ENCODE measurements around the gene MARK2. TPM values are rescaled to one million over a fixed set of nuclear protein-coding genes. Genes with fewer than 3 reads are reported as not detected.

The MARK2 gene
- total RNA-seq, 4 donors from 2014 or later: 78.3 to 87.2 (median 81.2) TPM

DNA sequence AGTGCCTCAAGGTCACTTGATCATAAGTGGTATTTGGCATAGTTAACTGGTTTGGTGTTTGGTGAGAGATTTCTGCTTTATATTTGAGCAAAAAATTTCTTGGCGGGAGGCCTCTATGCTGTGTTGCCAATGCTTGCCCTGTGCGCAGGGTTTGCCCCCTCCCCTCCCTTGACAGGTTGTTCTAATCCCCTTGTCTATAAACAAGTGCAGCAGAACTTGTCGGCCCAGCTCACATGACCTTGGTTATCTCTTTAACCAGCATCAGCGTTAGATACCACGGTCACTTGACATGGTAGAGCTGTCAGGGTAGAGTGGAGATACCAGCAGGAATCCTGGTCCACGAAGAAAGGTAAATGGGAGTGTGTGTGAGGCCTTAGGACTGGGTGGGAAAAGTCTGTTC, 35.6 kb downstream of the MARK2 start:
- 56 to 57% methylated on average over 6 of the region's 6 CpGs for WGBS, 2 donors
- intact Hi-C loops (cut with DNase I; ENCODE audit: low total_unique reads): no loop called here
- TF ChIP-seq, protein P1, sequence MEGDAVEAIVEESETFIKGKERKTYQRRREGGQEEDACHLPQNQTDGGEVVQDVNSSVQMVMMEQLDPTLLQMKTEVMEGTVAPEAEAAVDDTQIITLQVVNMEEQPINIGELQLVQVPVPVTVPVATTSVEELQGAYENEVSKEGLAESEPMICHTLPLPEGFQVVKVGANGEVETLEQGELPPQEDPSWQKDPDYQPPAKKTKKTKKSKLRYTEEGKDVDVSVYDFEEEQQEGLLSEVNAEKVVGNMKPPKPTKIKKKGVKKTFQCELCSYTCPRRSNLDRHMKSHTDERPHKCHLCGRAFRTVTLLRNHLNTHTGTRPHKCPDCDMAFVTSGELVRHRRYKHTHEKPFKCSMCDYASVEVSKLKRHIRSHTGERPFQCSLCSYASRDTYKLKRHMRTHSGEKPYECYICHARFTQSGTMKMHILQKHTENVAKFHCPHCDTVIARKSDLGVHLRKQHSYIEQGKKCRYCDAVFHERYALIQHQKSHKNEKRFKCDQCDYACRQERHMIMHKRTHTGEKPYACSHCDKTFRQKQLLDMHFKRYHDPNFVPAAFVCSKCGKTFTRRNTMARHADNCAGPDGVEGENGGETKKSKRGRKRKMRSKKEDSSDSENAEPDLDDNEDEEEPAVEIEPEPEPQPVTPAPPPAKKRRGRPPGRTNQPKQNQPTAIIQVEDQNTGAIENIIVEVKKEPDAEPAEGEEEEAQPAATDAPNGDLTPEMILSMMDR (IDR thresholded peaks at IDR 0.05): no peak
- TF ChIP-seq POLR2A (IDR thresholded peaks at IDR 0.05): no peak
- H3K4me3 ChIP-seq (ENCODE audit: low read depth, poor library complexity, severe bottlenecking): no peak overlapping the region
- DNase-seq (ENCODE audit: low spot score in 2 of 2): no peak

DNA sequence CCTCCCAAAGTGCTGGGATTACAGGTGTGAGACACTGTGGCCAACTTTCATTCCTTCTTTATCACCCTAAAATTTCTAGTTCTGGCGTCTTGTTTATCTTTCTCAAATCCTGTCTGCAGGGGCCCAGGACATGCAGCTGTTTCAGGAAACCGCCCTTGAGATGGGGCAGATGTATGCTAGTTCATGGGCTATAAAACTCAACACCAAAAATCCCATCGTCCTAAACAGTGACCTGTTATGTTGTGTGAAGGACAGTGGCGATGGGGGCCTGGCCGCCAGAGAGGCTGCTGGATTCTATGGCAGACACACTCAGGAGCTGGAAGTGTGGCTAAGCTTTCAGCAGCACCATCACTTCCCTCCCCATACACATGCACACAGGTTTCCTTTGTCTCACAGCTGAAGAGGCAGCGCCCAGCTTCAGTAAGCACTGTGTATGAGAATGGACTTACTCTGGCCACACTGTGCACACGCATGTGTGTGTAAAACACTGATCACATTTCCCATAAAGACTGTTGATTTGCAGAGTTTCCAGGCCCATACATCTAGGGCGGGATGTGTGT, 36.7 kb downstream of the MARK2 start:
- WGBS, 2 donors: 86 to 93% methylated on average over 8 of the region's 8 CpGs
- H3K4me3 ChIP-seq (ENCODE audit: low read depth, poor library complexity, severe bottlenecking): no peak overlapping the region
- TF ChIP-seq, protein P1 (IDR thresholded peaks at IDR 0.05): no peak
- no peak for TF ChIP-seq POLR2A (IDR thresholded peaks at IDR 0.05)
- intact Hi-C loops (cut with DNase I; ENCODE audit: low total_unique reads): no loop called here
- no peak for DNase-seq (ENCODE audit: low spot score in 2 of 2)

DNA sequence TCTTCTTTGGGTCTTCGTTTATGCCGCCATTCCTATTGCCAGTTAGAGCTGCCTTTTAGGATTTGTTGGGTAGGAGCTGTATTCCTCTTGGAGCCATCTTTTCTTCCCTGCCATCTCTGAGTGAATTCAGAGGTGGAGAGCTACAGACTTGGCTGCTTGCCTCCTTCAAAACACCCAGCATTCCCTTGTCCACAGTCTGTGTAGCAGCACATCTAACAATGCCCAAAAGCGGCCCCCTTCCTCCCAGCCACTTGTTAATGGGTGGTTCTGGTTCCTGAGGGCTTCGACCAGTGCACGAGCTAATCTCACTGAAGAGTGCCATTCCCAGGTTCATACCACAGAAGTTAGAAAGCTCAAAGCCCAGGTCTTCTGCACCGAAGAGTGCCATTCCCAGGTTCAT, 37.7 kb downstream of the MARK2 start:
- intact Hi-C loops (cut with DNase I; ENCODE audit: low total_unique reads): no loop called here
- DNase-seq (ENCODE audit: low spot score in 2 of 2): no peak
- no peak overlapping the region for H3K4me3 ChIP-seq (ENCODE audit: low read depth, poor library complexity, severe bottlenecking)
- TF ChIP-seq, protein P1 (IDR thresholded peaks at IDR 0.05): no peak
- no peak for TF ChIP-seq POLR2A (IDR thresholded peaks at IDR 0.05)
- 94 to 97% methylated on average over 6 of the region's 6 CpGs for WGBS, 2 donors

DNA sequence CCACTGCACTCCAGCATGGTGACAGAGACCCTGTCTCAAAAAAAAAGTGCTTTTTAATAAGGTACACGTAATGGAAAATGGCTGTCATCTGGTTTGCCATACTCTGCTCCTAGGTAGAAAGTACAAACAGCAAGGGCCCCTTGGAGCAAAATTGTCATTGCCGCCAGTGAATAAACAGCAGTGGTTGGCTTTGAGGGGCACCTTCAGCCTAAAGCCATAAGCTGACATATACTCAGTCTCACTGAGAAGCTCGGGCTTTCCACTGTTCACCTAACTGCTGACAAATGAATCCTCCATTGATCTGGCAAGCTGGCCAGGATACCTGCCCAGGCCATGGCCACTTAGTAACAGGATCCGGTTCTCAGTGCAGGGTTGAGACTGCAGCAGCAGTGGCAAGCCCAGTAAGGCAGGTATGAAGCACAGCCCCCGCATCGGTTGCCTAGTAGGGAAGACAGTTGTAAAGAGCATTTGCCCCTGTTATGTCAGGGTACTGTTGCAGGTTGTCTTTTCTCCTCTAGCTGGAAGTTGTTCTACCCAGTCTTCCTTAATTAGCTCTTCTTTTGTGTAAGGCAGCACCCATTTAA, 38.8 kb downstream of the MARK2 start:
- intact Hi-C loops (cut with DNase I; ENCODE audit: low total_unique reads): no loop called here
- 89 to 93% methylated on average over 6 of the region's 6 CpGs for WGBS, 2 donors
- no peak for DNase-seq (ENCODE audit: low spot score in 2 of 2)
- TF ChIP-seq, protein P1 (IDR thresholded peaks at IDR 0.05): no peak
- TF ChIP-seq POLR2A (IDR thresholded peaks at IDR 0.05): no peak
- H3K4me3 ChIP-seq (ENCODE audit: low read depth, poor library complexity, severe bottlenecking): no peak overlapping the region

DNA sequence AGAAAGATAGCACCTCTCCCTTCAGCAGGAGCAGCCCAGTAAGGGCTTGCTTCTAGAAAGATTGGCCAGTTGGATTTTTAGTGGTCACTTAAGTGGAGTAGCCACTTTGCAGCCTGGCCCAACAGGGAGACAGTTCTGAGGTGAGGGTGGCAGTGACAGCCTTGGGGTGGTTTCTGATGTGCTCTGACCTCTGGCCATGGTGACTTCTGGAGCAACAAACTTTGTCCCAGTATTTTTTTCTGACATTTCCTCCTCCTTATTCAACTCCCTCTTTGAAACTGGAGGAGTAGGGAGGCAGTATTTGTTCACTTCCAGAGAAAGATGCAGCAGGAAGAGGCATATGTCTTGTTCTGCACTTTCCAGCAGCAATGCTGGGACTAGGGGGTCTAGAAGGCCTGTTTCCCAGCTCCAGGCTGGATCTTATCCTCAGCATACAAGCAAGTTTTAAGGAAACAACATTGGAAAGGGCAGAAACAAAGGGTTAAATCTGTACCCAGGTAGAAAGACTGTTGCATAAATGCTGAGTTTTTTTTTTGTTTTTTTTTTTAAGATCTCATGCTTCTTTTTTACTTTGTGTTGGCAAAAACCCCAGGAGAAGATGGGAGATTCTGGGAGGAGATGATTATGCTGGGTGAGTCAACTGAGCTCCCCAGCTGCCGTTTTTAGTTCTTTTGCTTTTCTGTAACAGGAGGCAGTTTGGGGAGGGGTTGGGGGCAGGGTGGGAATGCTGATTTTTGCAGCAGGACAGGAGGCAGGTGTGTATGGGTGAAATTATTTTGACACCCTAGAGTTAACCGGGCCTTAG, 40.9 kb downstream of the MARK2 start:
- 28 to 30% methylated on average over 2 of the region's 2 CpGs for WGBS, 2 donors
- no peak overlapping the region for H3K4me3 ChIP-seq (ENCODE audit: low read depth, poor library complexity, severe bottlenecking)
- no peak for DNase-seq (ENCODE audit: low spot score in 2 of 2)
- TF ChIP-seq, protein P1 (IDR thresholded peaks at IDR 0.05): no peak
- TF ChIP-seq POLR2A (IDR thresholded peaks at IDR 0.05): no peak
- intact Hi-C loops (cut with DNase I; ENCODE audit: low total_unique reads): no loop called here
